GM23338 (cell line): ENCODE data around the gene MOK.
"Not testable (repeated sequence)": the region's sequence is repeated elsewhere in the genome, so short reads cannot be mapped to it uniquely, and the experiment has no call there.

Source experiments
- CREB1 ChIP-seq: fragments of 250-450 bp; sonication (Bioruptor Pico); IDR thresholded peaks from 2 replicates; pipeline ENCODE4 v1.5.0; 2020; ENCODE audit warnings: low read depth, mild to moderate bottlenecking, moderate library complexity
- CTCF ChIP-seq, 2 experiments: fragments of 200-600 bp in 1 of 2; sonication (generic) in 1 of 2; conservative IDR thresholded peaks; 2 replicates each; pipeline versions ENCODE4 v1.5.1 to v1.6.1; 2016 to 2017; ENCODE audit warnings: antibody characterized with exemption in 2 of 2, low read depth in 2 of 2, mild to moderate bottlenecking in 2 of 2, moderate library complexity in 1 of 2
- EZH2 ChIP-seq: fragments of 200-600 bp; sonication (generic); IDR thresholded peaks from one replicate; pipeline ENCODE4 v1.8.0; 2017; ENCODE audit warnings: antibody characterized with exemption, mild to moderate bottlenecking, low read depth; ENCODE audit not compliant: unreplicated experiment
- EZH2phosphoT487 ChIP-seq: fragments of 200-600 bp; sonication (generic); IDR thresholded peaks from one replicate; pipeline ENCODE4 v1.8.1; 2018; ENCODE audit warnings: antibody characterized with exemption; ENCODE audit not compliant: unreplicated experiment
- JUNB ChIP-seq: IDR thresholded peaks from one replicate; pipeline ENCODE4 v1.6.1; 2016; ENCODE audit warnings: antibody characterized with exemption; ENCODE audit not compliant: unreplicated experiment
- NANOG ChIP-seq: IDR thresholded peaks from 2 replicates; pipeline ENCODE4 v1.6.1; 2016; ENCODE audit warnings: antibody characterized with exemption, borderline replicate concordance
- POLR2AphosphoS5 ChIP-seq: IDR thresholded peaks from 2 replicates; pipeline ENCODE4 v1.6.1; 2016; ENCODE audit warnings: antibody characterized with exemption, low read depth
- REST ChIP-seq: IDR thresholded peaks from one replicate; pipeline ENCODE4 v1.6.1; 2018; ENCODE audit warnings: antibody characterized with exemption; ENCODE audit not compliant: unreplicated experiment
- ZNF114 ChIP-seq: fragments of 250-450 bp; sonication (Bioruptor Pico); IDR thresholded peaks from 2 replicates; pipeline ENCODE4 v1.5.0; 2020; ENCODE audit warnings: mild to moderate bottlenecking, moderate library complexity
- ZNF462 ChIP-seq: fragments of 250-450 bp; sonication (Bioruptor Pico); IDR thresholded peaks from 2 replicates; pipeline ENCODE4 v1.5.0; 2020; ENCODE audit warnings: mild to moderate bottlenecking, moderate library complexity

- TF ChIP-seq JUNB; CTCF (conservative IDR thresholded peaks at IDR 0.05; ENCODE audit: low read depth in 2 of 2); NANOG; EZH2phosphoT487; CREB1 (CRISPR knock-in tag); POLR2AphosphoS5; REST; ZNF114 (CRISPR knock-in tag); EZH2; ZNF462 (CRISPR knock-in tag): not testable (repeated sequence)
Observed at GRCh38 chr14:102240481-102240880, 64.5 kb downstream of the MOK start.
